HG03196 (cell line): ENCODE data around the gene GPR101.
A peak's percentile ranks its signal among the peaks of the same experiment; 100 is the strongest.

Source experiments
- ATAC-seq: cut with Tn5 transposase; IDR thresholded peaks from one replicate; pipeline ENCODE4 v1.9.1; 2021; ENCODE audit not compliant: unreplicated experiment

Gene GPR101

GRCh38 chrX:137033774-137034507, at the start of gene GPR101:
Gene GPR101, minus strand, starts transcription at chrX:137033995. Its CDS starts 2,321 bp downstream, at chrX:137031674.
- no peak for ATAC-seq

- no peak for ATAC-seq
Observed at GRCh38 chrX:137081239-137081638, 47.4 kb upstream of the GPR101 start.

DNA sequence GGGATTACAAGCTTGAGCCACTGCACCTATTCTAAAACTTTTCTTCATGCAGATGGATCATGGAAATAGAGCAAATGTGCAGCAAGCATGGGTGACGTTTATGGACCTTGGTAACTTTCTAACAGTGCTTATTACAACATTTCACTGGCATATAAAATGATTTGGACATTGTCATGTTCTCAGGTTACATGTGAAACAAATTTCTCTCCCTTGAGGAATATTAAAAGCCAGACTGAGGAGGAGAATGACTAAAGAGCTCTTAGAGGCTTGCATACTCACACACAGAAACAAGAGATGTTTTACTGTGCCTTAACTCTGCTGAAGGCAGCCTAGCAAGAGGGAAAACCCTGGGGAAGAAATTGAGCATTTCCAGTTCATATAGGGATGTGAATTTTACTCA, 38.6 kb upstream of the GPR101 start:
- no peak for ATAC-seq

- ATAC-seq, result no peak
Observed at GRCh38 chrX:137071596-137071995, 37.8 kb upstream of the GPR101 start.

GRCh38 chrX:137067147-137067546, 33.4 kb upstream of the GPR101 start:
- no peak for ATAC-seq

GRCh38 chrX:137062915-137063617, 29.3 kb upstream of the GPR101 start:
- ATAC-seq, result no peak

DNA sequence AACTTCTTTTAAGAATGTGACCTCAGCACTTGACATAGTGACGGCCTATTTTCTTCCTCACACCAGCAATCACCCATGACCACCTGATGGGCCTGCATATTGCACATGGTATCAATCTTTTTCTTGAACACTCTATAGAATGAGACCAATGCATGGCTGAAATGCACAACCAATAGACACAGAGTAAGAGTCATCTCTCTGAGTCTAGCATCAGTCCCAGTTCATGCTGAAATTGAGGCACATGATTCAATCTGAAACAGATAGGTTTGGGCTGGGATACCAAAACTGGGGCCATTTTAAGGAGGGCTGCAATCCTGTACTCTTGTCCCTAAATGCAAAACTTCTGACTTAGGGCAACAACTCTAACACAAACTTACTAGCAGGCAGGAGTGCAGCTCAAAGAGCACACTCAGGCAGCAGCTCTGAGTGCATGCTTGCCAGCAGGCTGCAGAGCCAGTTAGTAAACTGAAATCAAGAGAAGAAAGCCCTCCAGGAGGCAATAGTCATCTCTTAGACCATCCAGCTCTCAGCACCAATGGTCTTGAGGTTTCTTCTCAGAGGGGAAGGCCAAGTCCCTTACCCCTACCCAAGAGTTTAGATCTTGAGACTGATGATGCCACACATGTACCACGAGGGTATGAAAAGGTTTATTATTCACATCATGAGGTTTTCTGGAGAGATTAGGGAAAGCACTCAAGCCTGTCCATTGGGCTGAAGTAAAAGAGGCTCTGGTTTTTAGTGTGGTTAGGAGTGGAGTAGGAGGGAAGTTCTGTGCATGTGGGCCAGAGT, 24.7 kb upstream of the GPR101 start:
- no peak for ATAC-seq

GRCh38 chrX:137052643-137053235, 18.9 kb upstream of the GPR101 start:
- ATAC-seq, result no peak

GRCh38 chrX:137051978-137052642, 18.3 kb upstream of the GPR101 start:
- peak; percentile 88 for ATAC-seq

DNA sequence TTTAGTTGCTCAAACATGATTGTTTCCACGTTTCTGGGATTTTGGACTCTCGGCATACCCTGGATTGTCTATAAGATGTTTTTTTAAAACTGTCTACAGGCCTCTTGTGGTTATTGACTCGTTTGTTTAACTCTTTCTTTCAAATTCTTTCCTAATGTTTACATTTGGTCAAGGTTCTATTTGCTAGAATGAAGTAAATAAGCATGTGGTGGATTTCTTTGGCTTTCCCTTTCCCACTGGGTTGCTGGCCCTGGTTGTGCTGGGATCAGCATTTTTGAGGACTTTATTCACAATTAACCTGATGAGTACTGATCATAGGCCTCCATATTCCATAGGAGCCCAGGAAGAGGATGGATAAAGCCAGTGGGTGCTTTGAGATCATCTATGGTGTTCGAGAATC, 11.1 kb upstream of the GPR101 start:
- ATAC-seq, result no peak

- ATAC-seq, result no peak
Observed at GRCh38 chrX:137043736-137044135, 9.9 kb upstream of the GPR101 start.

DNA sequence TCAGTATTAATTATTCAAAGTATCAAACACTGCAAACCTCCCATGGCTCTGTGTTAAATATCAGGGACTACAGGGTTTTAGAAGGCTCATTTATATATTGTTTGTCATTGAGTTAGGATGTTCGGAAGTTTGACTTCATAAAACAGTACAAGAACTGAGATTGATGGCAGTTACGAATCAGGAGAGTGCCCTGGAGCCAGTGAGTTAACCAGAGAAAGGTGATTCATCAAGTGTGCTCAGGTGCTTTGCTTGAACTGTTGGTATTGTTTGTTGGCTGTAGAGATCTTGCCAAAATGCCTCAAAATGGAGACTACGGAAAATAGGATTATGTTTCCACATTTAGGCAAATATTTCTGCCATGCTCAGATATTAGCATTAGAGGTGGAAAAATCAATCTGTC, 7.5 kb upstream of the GPR101 start:
- no peak for ATAC-seq

DNA sequence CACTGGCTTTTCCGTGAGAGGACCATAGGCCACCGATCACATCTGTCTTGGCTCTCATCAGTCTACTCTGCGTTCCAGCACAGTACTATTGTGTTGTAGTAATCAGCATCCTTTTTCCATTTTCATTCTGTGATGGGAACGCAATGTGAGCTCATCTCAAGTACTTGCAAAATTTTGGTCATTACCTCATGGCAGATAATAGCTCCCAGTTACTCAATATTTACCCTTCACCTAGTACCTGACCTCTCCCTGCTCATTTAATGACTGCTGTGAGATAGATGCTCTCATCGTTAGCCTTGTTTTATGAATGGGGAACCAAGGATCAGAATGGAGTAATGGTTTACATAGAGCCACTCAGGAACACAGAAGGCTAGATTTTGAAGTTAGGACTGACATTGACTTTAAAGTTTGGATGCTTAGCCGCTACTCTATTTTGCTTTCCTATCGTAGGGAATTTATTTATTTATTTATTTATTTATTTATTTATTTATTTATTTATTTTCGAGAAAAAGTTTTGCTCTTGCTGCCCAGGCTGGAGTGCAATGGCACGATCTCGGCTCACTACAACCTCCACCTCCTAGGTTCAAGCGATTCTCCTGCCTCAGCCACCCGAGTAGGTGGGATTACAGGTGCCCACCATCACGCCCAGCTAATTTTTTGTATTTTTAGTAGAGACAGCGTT, 6.5 kb upstream of the GPR101 start:
- ATAC-seq, result no peak

GRCh38 chrX:137034508-137034872, 695 bp upstream of the GPR101 start:
- no peak for ATAC-seq

DNA sequence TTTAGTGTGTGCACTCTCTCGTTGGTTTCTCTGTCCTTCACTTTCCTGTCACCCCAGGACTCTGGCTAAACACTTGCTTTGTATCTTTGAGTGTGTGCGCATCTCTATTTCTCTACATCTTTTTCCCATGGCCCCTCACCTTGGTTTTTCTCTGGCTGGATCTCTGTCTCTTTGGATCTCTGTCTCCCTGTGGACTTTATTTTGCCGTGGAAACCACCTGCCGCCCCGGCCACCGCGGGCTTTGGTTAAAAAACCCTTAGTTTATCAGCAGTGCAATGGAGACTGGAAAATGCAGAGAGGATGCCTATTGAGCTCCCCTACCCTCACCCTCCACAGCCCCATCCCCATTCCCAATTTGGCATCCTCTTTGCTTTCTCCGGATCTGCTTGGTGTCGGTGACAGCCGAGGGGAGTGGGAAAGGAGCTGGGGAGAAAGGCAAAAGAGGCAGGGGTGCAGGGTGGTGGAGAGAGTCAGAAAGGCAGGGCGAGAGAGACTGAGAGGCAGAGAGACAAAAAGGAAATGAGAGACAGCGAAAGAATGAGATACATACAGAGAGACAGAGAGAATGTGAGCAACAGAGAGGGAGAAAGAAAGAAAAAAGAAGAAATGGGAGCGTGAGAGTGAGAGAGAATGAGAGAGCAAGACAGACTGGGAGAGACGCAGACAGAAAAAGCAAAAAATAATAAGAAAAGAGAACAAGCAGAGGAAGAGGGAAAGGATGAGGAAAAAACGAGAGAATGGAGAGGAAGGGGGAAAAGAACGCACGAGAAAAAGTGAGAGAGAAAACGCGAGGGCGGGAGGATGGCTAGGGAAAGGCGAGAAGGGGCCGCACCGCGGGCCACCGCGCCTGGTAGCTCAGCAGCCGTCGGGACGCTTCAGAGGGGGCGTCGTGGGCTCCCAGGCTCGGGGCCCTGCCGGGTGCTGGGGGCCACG, 688 bp downstream of the GPR101 start:
- ATAC-seq, result no peak

GRCh38 chrX:137032341-137032694, 1.5 kb downstream of the GPR101 start:
- ATAC-seq, result no peak

GRCh38 chrX:137031517-137032340, 2.1 kb downstream of the GPR101 start:
- peak; percentile 78 for ATAC-seq

- no peak for ATAC-seq
Observed at GRCh38 chrX:137031039-137031438, 2.8 kb downstream of the GPR101 start.
